CD4-positive, alpha-beta T cell treated with Interleukin-4 for 1 hour (primary cell): ENCODE results near the gene COL13A1.

Source experiments
- DNase-seq, 2 donors: peaks; one replicate each; pipeline ENCODE4 v3.0.0-alpha.2; 2020 to 2022

Gene COL13A1

GRCh38 chr10:69847883-69848282 lies 46.2 kb downstream of the COL13A1 start:
- no peak for DNase-seq

GRCh38 chr10:69848454-69848853 lies 46.7 kb downstream of the COL13A1 start:
- DNase-seq, result no peak

GRCh38 chr10:69849825-69850224 lies 48.1 kb downstream of the COL13A1 start:
- no peak for DNase-seq

- no peak for DNase-seq
These were observed 48.7 kb downstream of the COL13A1 start for GRCh38 chr10:69850440-69850839.

GRCh38 chr10:69851306-69851705 lies 49.6 kb downstream of the COL13A1 start:
- DNase-seq, result no peak

- no peak for DNase-seq
These were observed 51.4 kb downstream of the COL13A1 start for GRCh38 chr10:69853064-69853463.

- DNase-seq, result no peak
These were observed 53.0 kb downstream of the COL13A1 start for GRCh38 chr10:69854511-69855345.

GRCh38 chr10:69855346-69856111 lies 53.8 kb downstream of the COL13A1 start:
- no peak for DNase-seq

GRCh38 chr10:69856601-69857166 lies 55.0 kb downstream of the COL13A1 start:
- DNase-seq, result no peak

GRCh38 chr10:69858201-69858600 lies 56.5 kb downstream of the COL13A1 start:
- DNase-seq, result no peak

- DNase-seq, result no peak
These were observed 58.6 kb downstream of the COL13A1 start for GRCh38 chr10:69860271-69860670.

- no peak for DNase-seq
These were observed 59.8 kb downstream of the COL13A1 start for GRCh38 chr10:69861251-69862240.

GRCh38 chr10:69862882-69863530 lies 61.3 kb downstream of the COL13A1 start:
- no peak for DNase-seq

GRCh38 chr10:69863580-69863979 lies 61.9 kb downstream of the COL13A1 start:
- DNase-seq, result no peak

- no peak for DNase-seq
These were observed 62.6 kb downstream of the COL13A1 start for GRCh38 chr10:69864321-69864720.

GRCh38 chr10:69865450-69865849 lies 63.7 kb downstream of the COL13A1 start:
- no peak for DNase-seq

GRCh38 chr10:69866246-69866687 lies 64.6 kb downstream of the COL13A1 start:
- no peak for DNase-seq

- DNase-seq, result no peak
These were observed 65.2 kb downstream of the COL13A1 start for GRCh38 chr10:69866688-69867461.

GRCh38 chr10:69867699-69868558 lies 66.2 kb downstream of the COL13A1 start:
- DNase-seq, result no peak

GRCh38 chr10:69868821-69869220 lies 67.1 kb downstream of the COL13A1 start:
- DNase-seq, result no peak
